Body of pancreas (tissue), 4 donors: ENCODE data around the gene ADGRL3. TPM values are rescaled to one million over a fixed set of nuclear protein-coding genes. Genes with fewer than 3 reads are reported as not detected.
"Not testable (repeated sequence)": the region's sequence is repeated elsewhere in the genome, so short reads cannot be mapped to it uniquely, and the experiment has no call there.

Experiments
- ATAC-seq: fragments of 150-250 bp; one replicate; pipeline ENCODE4 v1.9.1; 2016
- DNase-seq, 4 donors: peaks; one replicate each; pipeline ENCODE4 v3.0.0-alpha.2; 2019
- H3K27ac ChIP-seq, 4 donors: fragments of 200-600 bp; sonication (generic); 1 replicate in 3 of 4; 2 replicates in 1 of 4; pipeline versions ENCODE4 v1.5.1 to v1.6.1; 2016 to 2019; ENCODE audit warnings: mild to moderate bottlenecking in 1 of 4, mixed read lengths in 1 of 4, moderate library complexity in 1 of 4
- H3K27me3 ChIP-seq, 2 donors: fragments of 200-600 bp; sonication (generic); one replicate each; pipeline ENCODE4 v1.6.0; 2016; ENCODE audit warnings: mild to moderate bottlenecking in 1 of 2
- H3K36me3 ChIP-seq, 2 donors: fragments of 200-600 bp; sonication (generic); replicated peaks in 1 of 2; 2 replicates each; pipeline ENCODE4 v1.5.1; 2016; ENCODE audit warnings: low read depth in 2 of 2; ENCODE audit not compliant: insufficient read depth in 1 of 2
- H3K4me1 ChIP-seq: fragments of 200-600 bp; sonication (generic); one replicate; pipeline ENCODE4 v1.6.0; 2016
- H3K4me3 ChIP-seq, 2 donors: fragments of 200-600 bp; sonication (generic); 1 replicate in 1 of 2; 2 replicates in 1 of 2; pipeline ENCODE4 v1.5.1; 2016 to 2019
- H3K9me3 ChIP-seq, 3 donors: fragments of 200-600 bp; sonication (generic); 1 replicate in 2 of 3; 2 replicates in 1 of 3; pipeline ENCODE4 v1.5.1; 2016
- POLR2A ChIP-seq, 3 donors: fragments of 450-650 bp; IDR thresholded peaks; one replicate each; pipeline ENCODE4 v1.6.1; 2016; ENCODE audit warnings: antibody characterized with exemption in 3 of 3, mild to moderate bottlenecking in 2 of 3
- WGBS, 2 donors: methylation state at CpG; one replicate each; pipeline ENCODE4 v1.1.5; 2017; 5-methylcytosine and 5-hydroxymethylcytosine counted together
- intact Hi-C: fragments of 100-400 bp; cut with DNase I; formaldehyde crosslinking; loops from one replicate; pipeline ENCODE4 v1.15.1; 2023
- total RNA-seq, 2 donors: library from RNA; depleted of rRNA; stranded (reverse); fragments of >200 nt; gene quantifications; one replicate each; pipeline ENCODE4 v1.1.0, GENCODE V29; 2016
- TF ChIP-seq, protein P1 (sequence below), 7 experiments: fragments of 450-650 bp in 4 of 7; fragments of 200-600 bp in 3 of 7; sonication (generic) in 3 of 7; IDR thresholded peaks; one replicate each; pipeline ENCODE4 v1.5.1; 2016 to 2019; ENCODE audit warnings: antibody characterized with exemption in 7 of 7

Gene ADGRL3
- total RNA-seq, 2 donors from 2014 or later = 0.33 to 1.0 TPM

GRCh38 chr4:61838072-61838471 lies 637.9 kb downstream of the ADGRL3 start:
- TF ChIP-seq, protein P1, sequence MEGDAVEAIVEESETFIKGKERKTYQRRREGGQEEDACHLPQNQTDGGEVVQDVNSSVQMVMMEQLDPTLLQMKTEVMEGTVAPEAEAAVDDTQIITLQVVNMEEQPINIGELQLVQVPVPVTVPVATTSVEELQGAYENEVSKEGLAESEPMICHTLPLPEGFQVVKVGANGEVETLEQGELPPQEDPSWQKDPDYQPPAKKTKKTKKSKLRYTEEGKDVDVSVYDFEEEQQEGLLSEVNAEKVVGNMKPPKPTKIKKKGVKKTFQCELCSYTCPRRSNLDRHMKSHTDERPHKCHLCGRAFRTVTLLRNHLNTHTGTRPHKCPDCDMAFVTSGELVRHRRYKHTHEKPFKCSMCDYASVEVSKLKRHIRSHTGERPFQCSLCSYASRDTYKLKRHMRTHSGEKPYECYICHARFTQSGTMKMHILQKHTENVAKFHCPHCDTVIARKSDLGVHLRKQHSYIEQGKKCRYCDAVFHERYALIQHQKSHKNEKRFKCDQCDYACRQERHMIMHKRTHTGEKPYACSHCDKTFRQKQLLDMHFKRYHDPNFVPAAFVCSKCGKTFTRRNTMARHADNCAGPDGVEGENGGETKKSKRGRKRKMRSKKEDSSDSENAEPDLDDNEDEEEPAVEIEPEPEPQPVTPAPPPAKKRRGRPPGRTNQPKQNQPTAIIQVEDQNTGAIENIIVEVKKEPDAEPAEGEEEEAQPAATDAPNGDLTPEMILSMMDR (IDR thresholded peaks at IDR 0.05) = no peak
- no peak for TF ChIP-seq POLR2A (IDR thresholded peaks at IDR 0.05)

GRCh38 chr4:61841714-61842113 lies 641.6 kb downstream of the ADGRL3 start:
- no peak for TF ChIP-seq POLR2A (IDR thresholded peaks at IDR 0.05)
- TF ChIP-seq, protein P1 (IDR thresholded peaks at IDR 0.05) = no peak
- Histone ChIP-seq H3K27me3 (no peaks in the 10 kb centered on the region), H3K4me1 (no peaks in the 10 kb centered on the region), H3K36me3 (no peaks in the 10 kb centered on the region), H3K4me3 (no peak overlapping the region), H3K9me3 (no peaks in the 10 kb centered on the region), H3K27ac (no peak overlapping the region)
- WGBS, 2 donors = 31 to 45% methylated on average over 3 of the region's 3 CpGs
- DNase-seq = no peak
- ATAC-seq = no peak
- intact Hi-C loops = no loop called here

More at GRCh38 chr4:61838072-61838471, 637.9 kb downstream of the ADGRL3 start:
- Histone ChIP-seq H3K9me3 (no peaks in the 10 kb centered on the region), H3K4me1 (no peaks in the 10 kb centered on the region), H3K4me3 (no peak overlapping the region), H3K27me3 (no peaks in the 10 kb centered on the region), H3K27ac (no peak overlapping the region), H3K36me3 (no peaks in the 10 kb centered on the region)
- intact Hi-C loops = no loop called here
- ATAC-seq = no peak
- no peak for DNase-seq

- TF ChIP-seq POLR2A (IDR thresholded peaks at IDR 0.05) = no peak
- TF ChIP-seq, protein P1 (IDR thresholded peaks at IDR 0.05) = no peak
- intact Hi-C loops = no loop called here
- no peaks in the 10 kb centered on the region for H3K27me3 ChIP-seq
- no peak overlapping the region for H3K27ac ChIP-seq
- no peak overlapping the region for H3K4me3 ChIP-seq
- no peak for DNase-seq
- no peaks in the 10 kb centered on the region for H3K4me1 ChIP-seq
- WGBS, 2 donors = 52 to 70% methylated on average over 3 of the region's 3 CpGs
- ATAC-seq = no peak
- no peaks in the 10 kb centered on the region for H3K36me3 ChIP-seq
- H3K9me3 ChIP-seq = no peaks in the 10 kb centered on the region
Observed at GRCh38 chr4:61851126-61851525, 651.0 kb downstream of the ADGRL3 start.

DNA sequence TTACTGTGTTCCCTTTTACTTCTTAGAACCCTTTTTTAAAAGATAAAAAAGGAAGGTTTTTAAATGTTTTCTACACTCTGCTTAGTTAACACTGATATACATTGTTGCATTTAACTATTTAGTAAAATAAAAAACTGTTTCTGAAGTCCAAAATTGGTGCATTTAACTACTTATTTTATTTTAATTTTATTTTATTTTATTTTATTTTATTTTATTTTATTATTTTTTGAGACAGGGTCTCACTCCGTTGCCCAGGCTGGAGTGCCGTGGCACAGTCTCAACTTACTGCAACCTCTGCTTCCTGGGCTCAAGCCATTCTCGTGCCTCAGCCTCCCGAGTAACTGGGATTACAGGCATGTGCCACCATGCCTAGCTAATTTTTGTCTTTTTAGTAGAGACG lies 652.0 kb downstream of the ADGRL3 start:
- H3K27ac ChIP-seq, DNase-seq, H3K36me3 ChIP-seq, intact Hi-C loops, H3K4me1 ChIP-seq, ATAC-seq, H3K9me3 ChIP-seq, H3K4me3 ChIP-seq, H3K27me3 ChIP-seq: not testable (repeated sequence)
- 74 to 83% methylated on average over 5 of the region's 5 CpGs for WGBS, 2 donors

- H3K27ac ChIP-seq = no peak overlapping the region
- ATAC-seq (no peak), DNase-seq (no peak)
- intact Hi-C loops = no loop called here
- no peaks in the 10 kb centered on the region for H3K9me3 ChIP-seq
- H3K4me1 ChIP-seq = no peaks in the 10 kb centered on the region
- no peak overlapping the region for H3K4me3 ChIP-seq
- no peak for TF ChIP-seq POLR2A (IDR thresholded peaks at IDR 0.05)
- TF ChIP-seq, protein P1 (IDR thresholded peaks at IDR 0.05) = no peak
- WGBS, 2 donors = 58 to 76% methylated on average over 6 of the region's 6 CpGs
- no peaks in the 10 kb centered on the region for H3K27me3 ChIP-seq
- H3K36me3 ChIP-seq = no peaks in the 10 kb centered on the region
Observed at GRCh38 chr4:61853041-61853440, 652.9 kb downstream of the ADGRL3 start.
